Measurements from ENCODE around the gene TNFAIP8.
"Not testable (repeated sequence)": the region's sequence is repeated elsewhere in the genome, so short reads cannot be mapped to it uniquely, and the experiment has no call there.

Gene TNFAIP8

GRCh38 chr5:119398727-119399466, 43.1 kb downstream of the TNFAIP8 start:
- peak; percentile 22 for DNase-seq

GRCh38 chr5:119400245-119400644, 44.4 kb downstream of the TNFAIP8 start:
- DNase-seq, result no peak

GRCh38 chr5:119402081-119402480, 46.3 kb downstream of the TNFAIP8 start:
- DNase-seq, result no peak

- DNase-seq, result no peak
Measured at GRCh38 chr5:119402555-119402954, 46.7 kb downstream of the TNFAIP8 start.

GRCh38 chr5:119404033-119404432, 48.2 kb downstream of the TNFAIP8 start:
- DNase-seq, result no peak

- DNase-seq, result no peak
Measured at GRCh38 chr5:119405419-119405818, 49.6 kb downstream of the TNFAIP8 start.

GRCh38 chr5:119406551-119407110, 50.8 kb downstream of the TNFAIP8 start:
- DNase-seq, result no peak

GRCh38 chr5:119409235-119409815, 53.5 kb downstream of the TNFAIP8 start:
- no peak for DNase-seq

- no peak for DNase-seq
Measured at GRCh38 chr5:119410448-119411159, 54.8 kb downstream of the TNFAIP8 start.

GRCh38 chr5:119411361-119412278, 55.8 kb downstream of the TNFAIP8 start:
- DNase-seq, result peak; percentile 73

- no peak for DNase-seq
Measured at GRCh38 chr5:119412279-119413227, 56.7 kb downstream of the TNFAIP8 start.

- not testable (repeated sequence) for DNase-seq
Measured at GRCh38 chr5:119414124-119414734, 58.4 kb downstream of the TNFAIP8 start.

- no peak for DNase-seq
Measured at GRCh38 chr5:119417891-119418605, 62.2 kb downstream of the TNFAIP8 start.

GRCh38 chr5:119418606-119419100, 62.8 kb downstream of the TNFAIP8 start:
- no peak for DNase-seq

- no peak for DNase-seq
Measured at GRCh38 chr5:119420169-119420568, 64.3 kb downstream of the TNFAIP8 start.

- no peak for DNase-seq
Measured at GRCh38 chr5:119426057-119426456, 70.2 kb downstream of the TNFAIP8 start.

GRCh38 chr5:119427060-119427459, 71.2 kb downstream of the TNFAIP8 start:
- no peak for DNase-seq

- not testable (repeated sequence) for DNase-seq
Measured at GRCh38 chr5:119427596-119427995, 71.8 kb downstream of the TNFAIP8 start.

GRCh38 chr5:119428166-119428565, 72.3 kb downstream of the TNFAIP8 start:
- DNase-seq, result not testable (repeated sequence)

- not testable (repeated sequence) for DNase-seq
Measured at GRCh38 chr5:119428574-119428973, 72.8 kb downstream of the TNFAIP8 start.
